Measurements from ENCODE around the gene PAK1. TPM values are rescaled to one million over a fixed set of nuclear protein-coding genes. Genes with fewer than 3 reads are reported as not detected.

PAK1 gene
- total and polyA plus RNA-seq, 2 of the 4 experiments (the other 2 are of a cell fraction): 34.3 to 60.6 TPM

DNA sequence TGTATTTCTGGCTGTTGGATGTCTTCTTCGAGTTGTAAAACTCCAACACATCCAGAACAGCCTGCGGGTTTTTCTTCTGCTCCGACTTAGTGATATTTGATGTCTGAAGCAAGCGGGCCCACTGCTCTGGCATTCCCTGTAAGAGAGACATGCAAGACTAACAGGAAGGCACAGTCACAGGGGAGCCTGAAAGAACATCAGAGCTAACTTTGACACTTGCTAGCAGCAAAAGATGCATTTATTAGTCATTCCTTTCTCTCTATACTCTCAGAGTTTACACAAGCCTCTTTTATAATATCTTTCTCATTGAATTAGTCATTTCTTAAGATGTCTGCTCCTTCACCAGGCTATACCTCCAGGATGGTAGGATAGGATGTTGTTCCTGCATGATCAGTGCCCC is 94.6 kb downstream of the PAK1 start:
- no peak overlapping the region for H2BK5ac ChIP-seq (ENCODE audit: low read depth, low read length, poor library complexity, severe bottlenecking)
- H2BK20ac ChIP-seq (ENCODE audit: low read depth, low read length): no peak overlapping the region
- ATAC-seq (ENCODE audit: low read depth): peak; percentile 41
- H3K4me3 ChIP-seq (ENCODE audit: insufficient read depth, low read depth, low read length): no peak overlapping the region
- no TSS peak for BruUV-seq (replicated peaks)
- TF ChIP-seq MAFK (IDR thresholded peaks at IDR 0.05; ENCODE audit: low read depth, low read length): no peak
- no peak for TF ChIP-seq CHD1 (IDR thresholded peaks at IDR 0.05; ENCODE audit: low read depth, low read length)
- no peak for TF ChIP-seq FOS (IDR thresholded peaks at IDR 0.05; ENCODE audit: low read depth, low read length)
- TF ChIP-seq NFE2L2 (IDR thresholded peaks at IDR 0.05; ENCODE audit: low read depth, low read length): no peak
- TF ChIP-seq BHLHE40 (IDR thresholded peaks at IDR 0.05; ENCODE audit: low read depth, low read length): no peak
- no peak for TF ChIP-seq RFX5 (IDR thresholded peaks at IDR 0.05; ENCODE audit: low read depth, low read length)
- TF ChIP-seq, protein P1, sequence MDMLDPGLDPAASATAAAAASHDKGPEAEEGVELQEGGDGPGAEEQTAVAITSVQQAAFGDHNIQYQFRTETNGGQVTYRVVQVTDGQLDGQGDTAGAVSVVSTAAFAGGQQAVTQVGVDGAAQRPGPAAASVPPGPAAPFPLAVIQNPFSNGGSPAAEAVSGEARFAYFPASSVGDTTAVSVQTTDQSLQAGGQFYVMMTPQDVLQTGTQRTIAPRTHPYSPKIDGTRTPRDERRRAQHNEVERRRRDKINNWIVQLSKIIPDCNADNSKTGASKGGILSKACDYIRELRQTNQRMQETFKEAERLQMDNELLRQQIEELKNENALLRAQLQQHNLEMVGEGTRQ (IDR thresholded peaks at IDR 0.05; ENCODE audit: low read depth, low read length): no peak
- TF ChIP-seq SMC3 (IDR thresholded peaks at IDR 0.05; ENCODE audit: low read depth, low read length): no peak
- TF ChIP-seq RCOR1 (IDR thresholded peaks at IDR 0.05; ENCODE audit: insufficient replicate concordance, low read length): no peak
- no peak for TF ChIP-seq MXI1 (IDR thresholded peaks at IDR 0.05; ENCODE audit: borderline replicate concordance, low read depth, low read length)
- no peak for TF ChIP-seq MAZ (IDR thresholded peaks at IDR 0.05; ENCODE audit: borderline replicate concordance, low read depth, low read length)
- TF ChIP-seq CEBPB (IDR thresholded peaks at IDR 0.05; ENCODE audit: low read depth, low read length): no peak
- no peak overlapping the region for H3K23ac ChIP-seq (ENCODE audit: low read depth, low read length)
- dilution Hi-C loops (cut with HindIII; ENCODE audit: low sequenced_read_pairs, unreplicated experiment): no loop called here
- H3K27ac ChIP-seq (ENCODE audit: insufficient read depth, low read length): no peak overlapping the region
- H3K9me1 ChIP-seq (ENCODE audit: insufficient read depth, low read length): peaks cover 3% of the 10 kb centered on the region
- H2AK5ac ChIP-seq (ENCODE audit: low read depth, low read length): no peak overlapping the region
- no peak overlapping the region for H4K5ac ChIP-seq (ENCODE audit: low read depth, low read length)
- H4K8ac ChIP-seq (ENCODE audit: low read depth in 2 of 2, low read length in 2 of 2): no peak overlapping the region
- no peak overlapping the region for H3K4ac ChIP-seq (ENCODE audit: low read depth, low read length)
- H3K4me2 ChIP-seq (ENCODE audit: low read depth, low read length): no peak overlapping the region
- H2BK120ac ChIP-seq (ENCODE audit: low read depth, low read length): no peak overlapping the region
- no peak overlapping the region for H3K14ac ChIP-seq (replicated peaks; ENCODE audit: low read depth, low read length)
- ChIA-PET CTCF (no interaction called here), POLR2A (ENCODE audit: unreplicated experiment) (no interaction called here)
- 60% methylated on average over 1 of the region's 4 CpGs; no CpG with 5 or more reads in 1 of the 2 experiments for WGBS, 2 experiments (ENCODE audit: extremely low coverage in 2 of 2, insufficient read length in 1 of 2)
- peaks cover 8 to 20% of the 10 kb centered on the region in 2 experiments; a peak in 2 of 4 replicates for H3K79me1 ChIP-seq (ENCODE audit: low read depth in 1 of 2, low read length in 2 of 2)
- in situ Hi-C loops (cut with MboI; ENCODE audit: low sequenced_read_pairs): no loop called here
- intact Hi-C loops (cut with micrococcal nuclease): no loop called here
- DNase-seq: peak; percentile 74
- no peak overlapping the region for H2AK9ac ChIP-seq (replicated peaks; ENCODE audit: low read depth, low read length, poor library complexity)
- H3K9ac ChIP-seq (ENCODE audit: low read depth, low read length): no peak overlapping the region
- no peak overlapping the region for H4K91ac ChIP-seq (ENCODE audit: insufficient read depth, low read depth, low read length)
- H4K20me1 ChIP-seq (ENCODE audit: insufficient read depth, low read length): no peaks in the 10 kb centered on the region
- no peak overlapping the region for H3K18ac ChIP-seq (ENCODE audit: low read depth, low read length)
- no peak overlapping the region for H2AFZ ChIP-seq (replicated peaks; ENCODE audit: low read length, poor library complexity)
- no peaks in the 10 kb centered on the region for H3K27me3 ChIP-seq (ENCODE audit: control insufficient read depth, insufficient read depth, low read length)
- peaks cover 1% of the 10 kb centered on the region; the same call in 1 of the 2 replicates for H3K36me3 ChIP-seq (ENCODE audit: control insufficient read depth, insufficient read depth, low read length)
- peaks cover 7% of the 10 kb centered on the region for H3K4me1 ChIP-seq (ENCODE audit: control insufficient read depth, insufficient read depth, low read length)
- no peaks in the 10 kb centered on the region for H3K9me3 ChIP-seq (ENCODE audit: control insufficient read depth, insufficient read depth, low read length)
- no peak overlapping the region for H3K56ac ChIP-seq (ENCODE audit: extremely low read depth, insufficient read depth, low read length)
- H2BK15ac ChIP-seq (ENCODE audit: low read depth, low read length): no peak overlapping the region

All from IMR-90 (cell line).